ENCODE measurements around the gene MUC2.

DNA sequence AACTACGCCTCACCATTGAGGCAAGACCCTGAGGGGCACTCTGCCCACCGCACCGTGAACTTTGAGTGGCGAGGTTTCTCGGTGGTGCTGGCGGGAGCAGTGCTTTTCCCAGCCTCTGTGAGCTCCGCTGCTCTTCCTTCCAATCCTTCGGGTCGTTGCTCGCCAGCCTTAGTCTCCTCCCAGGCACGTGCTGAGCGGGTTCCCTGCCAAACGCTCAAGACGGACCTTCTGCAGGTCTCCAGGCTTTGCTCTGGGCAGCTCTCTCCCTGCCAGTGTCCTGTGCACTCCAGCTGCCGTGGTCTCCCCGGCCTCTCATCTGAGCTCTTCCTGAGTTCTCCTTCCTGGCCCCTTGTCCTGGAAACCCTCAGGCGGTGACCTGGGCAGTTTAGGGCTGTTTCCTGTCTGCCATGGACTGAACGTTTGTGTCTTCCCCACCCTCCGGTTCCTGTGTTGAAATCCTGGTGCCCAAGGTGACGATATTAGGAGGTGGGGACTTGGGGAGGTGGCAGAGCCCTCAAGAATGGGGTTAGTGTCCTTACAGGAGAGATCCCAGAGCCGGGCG lies 27.0 kb upstream of the MUC2 start:
- no peak for TF ChIP-seq POLR2AphosphoS5 (IDR thresholded peaks at IDR 0.05; ENCODE audit: borderline replicate concordance, low read depth, low read length)
- TF ChIP-seq EZH2 (IDR thresholded peaks at IDR 0.05): no peak
- no peak for TF ChIP-seq FOXP2 (optimal IDR thresholded peaks at IDR 0.05; ENCODE audit: control extremely low read depth, extremely low read length, insufficient read depth)

All from SK-N-MC (cell line).